DMS 273 treated with DMSO at 0.1 percent for 48 hours (cell line): ENCODE measurements around the gene ARSB.
"Not testable (repeated sequence)": the region's sequence is repeated elsewhere in the genome, so short reads cannot be mapped to it uniquely, and the experiment has no call there.

Experiments
- DNase-seq: peaks from one replicate; lab custom pipeline; 2025; lab: John Stamatoyannopoulos, UW

The ARSB gene

GRCh38 chr5:78751872-78752271, 233.2 kb downstream of the ARSB start:
- no peak for DNase-seq

DNA sequence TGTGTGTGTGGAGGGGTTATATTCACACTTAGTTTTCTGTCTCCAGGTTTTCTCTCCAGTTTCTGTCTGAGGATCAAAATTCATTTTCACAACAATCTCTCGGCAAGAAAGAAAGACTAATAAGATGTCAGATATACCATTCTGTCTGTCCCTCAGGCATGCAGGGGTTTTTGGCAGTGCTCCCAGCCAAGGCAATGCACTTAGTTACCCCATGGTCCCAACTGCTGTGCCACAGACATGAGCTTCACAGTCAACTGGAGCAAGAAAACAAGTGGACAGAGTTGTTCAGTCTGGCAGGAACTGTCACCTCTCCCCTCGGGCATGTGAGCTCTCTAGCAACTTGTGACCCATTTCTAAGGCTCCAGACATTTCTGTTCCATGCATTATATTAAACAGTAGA, 234.8 kb downstream of the ARSB start:
- DNase-seq, result peak; percentile 10

DNA sequence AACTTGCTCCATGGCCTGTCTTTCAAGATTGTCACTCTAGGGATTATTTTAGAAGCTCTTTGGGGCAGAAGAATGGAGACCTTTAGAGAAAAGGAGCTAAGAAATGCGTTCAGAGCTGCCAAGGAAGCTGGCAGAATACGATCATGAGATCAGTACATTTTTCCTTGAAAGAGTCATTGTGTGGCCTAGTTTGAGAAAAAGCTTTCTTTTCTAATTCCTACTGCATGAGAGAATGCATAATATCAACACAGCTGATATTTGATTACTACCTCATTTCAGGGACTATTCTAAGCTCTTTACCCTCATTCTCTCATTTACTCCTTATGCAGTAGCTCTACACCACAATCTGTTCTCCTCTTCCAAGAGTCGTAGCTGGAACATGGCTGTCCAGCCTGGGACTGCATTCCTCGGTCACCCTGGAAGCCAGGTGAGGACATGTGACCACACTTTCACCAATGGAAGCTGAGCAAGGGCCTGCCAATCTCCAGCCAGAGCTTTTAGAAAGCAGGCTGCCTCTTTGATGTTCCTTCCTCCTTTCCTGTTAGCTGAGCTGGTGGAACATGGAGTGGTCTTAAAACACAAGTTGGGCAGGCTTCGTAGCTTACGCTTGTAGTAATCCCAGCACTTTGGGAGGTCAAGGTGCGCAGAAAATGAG, 237.3 kb downstream of the ARSB start:
- DNase-seq, result no peak

- no peak for DNase-seq
These were observed 238.1 kb downstream of the ARSB start for GRCh38 chr5:78747055-78747454.

GRCh38 chr5:78746021-78746770, 238.9 kb downstream of the ARSB start:
- no peak for DNase-seq

- no peak for DNase-seq
These were observed 240.1 kb downstream of the ARSB start for GRCh38 chr5:78744951-78745534.

GRCh38 chr5:78741019-78741418, 244.1 kb downstream of the ARSB start:
- DNase-seq, result no peak

GRCh38 chr5:78738693-78739300, 246.3 kb downstream of the ARSB start:
- DNase-seq, result no peak

DNA sequence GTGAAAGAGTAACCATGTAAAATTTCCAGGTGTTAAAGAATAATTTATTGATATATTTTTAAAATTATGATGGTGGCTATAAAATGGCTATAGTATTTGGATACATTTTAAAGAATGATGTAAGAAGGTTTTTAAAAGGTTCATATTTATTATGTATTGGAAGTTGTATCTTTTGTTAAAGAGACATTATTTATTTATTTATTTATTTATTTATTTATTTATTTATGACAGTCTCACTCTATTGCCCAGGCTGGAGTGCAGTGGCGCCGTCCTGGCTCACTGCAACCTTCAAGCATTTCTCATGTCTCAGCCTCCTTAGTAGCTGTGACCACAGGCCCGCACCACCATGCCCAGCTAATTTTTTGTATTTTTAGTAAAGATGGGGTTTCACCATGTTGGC, 247.0 kb downstream of the ARSB start:
- DNase-seq, result no peak

GRCh38 chr5:78735834-78736463, 249.2 kb downstream of the ARSB start:
- no peak for DNase-seq

- DNase-seq, result no peak
These were observed 250.2 kb downstream of the ARSB start for GRCh38 chr5:78734950-78735349.

DNA sequence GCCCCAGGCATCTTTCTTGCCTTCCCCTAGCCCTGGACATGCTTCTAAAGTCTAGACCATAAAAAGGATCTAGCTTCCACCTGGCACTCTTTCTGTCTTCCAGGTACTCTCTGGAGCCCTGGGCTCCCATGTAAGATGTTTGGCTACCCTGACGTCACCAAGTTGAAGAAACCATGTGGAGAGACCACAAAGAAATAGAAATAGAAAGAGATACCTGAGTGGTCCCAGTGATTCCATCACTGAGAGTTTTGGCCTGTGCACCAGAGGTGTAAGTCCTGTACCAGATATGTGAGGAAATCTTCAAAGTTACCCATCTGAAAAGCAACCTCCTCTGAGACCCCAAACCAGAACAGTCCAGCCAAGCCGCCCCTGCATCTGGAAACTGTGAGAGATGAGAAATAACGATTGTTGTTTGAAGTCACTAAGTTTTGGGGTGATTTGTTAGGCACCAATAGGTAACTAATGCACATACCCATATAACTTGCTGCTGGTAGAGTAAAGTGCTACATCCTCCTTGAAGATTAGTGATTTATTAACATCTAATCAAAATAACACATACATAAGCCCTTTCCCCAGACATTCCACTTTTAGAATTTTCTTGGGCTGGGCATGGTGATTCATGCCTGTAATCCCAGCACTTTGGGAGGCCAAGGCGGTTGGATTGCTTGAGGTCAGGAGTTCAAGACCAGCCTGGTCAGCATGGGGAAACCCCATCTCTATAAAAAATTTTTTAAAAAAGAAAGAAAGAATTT, 250.8 kb downstream of the ARSB start:
- DNase-seq, result no peak

DNA sequence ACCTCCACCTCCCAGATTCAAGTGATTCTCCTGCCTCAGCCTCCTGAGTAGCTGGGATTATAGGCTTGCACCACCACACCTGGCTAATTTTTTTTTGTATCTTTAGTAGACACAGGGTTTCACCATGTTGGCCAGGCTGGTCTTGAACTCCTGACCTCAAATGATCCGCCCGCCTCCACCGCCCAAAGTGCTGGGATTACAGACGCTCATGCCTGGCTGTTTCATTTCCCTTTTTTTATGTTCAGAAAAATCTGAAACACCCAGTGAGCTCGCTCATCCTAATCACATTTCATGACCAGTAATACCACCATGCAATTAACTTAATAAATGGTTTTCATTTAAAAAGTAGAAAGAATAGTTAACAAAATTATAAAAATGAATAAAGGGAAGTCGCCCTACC, 252.4 kb downstream of the ARSB start:
- DNase-seq, result not testable (repeated sequence)

DNA sequence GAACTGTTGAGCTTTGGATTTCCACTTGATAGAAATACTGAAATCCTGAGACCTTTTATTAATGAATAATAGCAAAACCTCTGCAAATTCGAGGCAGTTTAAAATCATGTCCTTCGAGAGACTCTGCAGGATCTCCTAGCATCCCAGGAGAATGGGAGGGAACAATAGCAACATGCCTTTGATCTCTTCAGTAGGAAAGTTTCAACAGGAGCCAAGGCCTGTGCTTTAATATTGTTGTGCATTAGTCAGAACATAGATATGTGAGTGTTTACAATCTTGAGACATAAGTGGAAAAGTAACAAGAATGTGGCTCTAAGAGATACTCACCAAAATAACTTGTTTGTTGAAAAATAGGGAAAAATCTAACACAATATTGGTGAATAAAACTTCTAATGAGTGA, 253.2 kb downstream of the ARSB start:
- no peak for DNase-seq

- DNase-seq, result peak; percentile 68
These were observed 254.6 kb downstream of the ARSB start for GRCh38 chr5:78730300-78731094.

- DNase-seq, result no peak
These were observed 257.0 kb downstream of the ARSB start for GRCh38 chr5:78727786-78728761.
